HG02938 (cell line): ENCODE results near the gene SNX6.
"Not testable (repeated sequence)": the region's sequence is repeated elsewhere in the genome, so short reads cannot be mapped to it uniquely, and the experiment has no call there.

Source experiments
- ATAC-seq: cut with Tn5 transposase; IDR thresholded peaks from one replicate; pipeline ENCODE4 v1.9.1; 2021; ENCODE audit warnings: mild to moderate bottlenecking, moderate library complexity; ENCODE audit not compliant: unreplicated experiment

The SNX6 gene

DNA sequence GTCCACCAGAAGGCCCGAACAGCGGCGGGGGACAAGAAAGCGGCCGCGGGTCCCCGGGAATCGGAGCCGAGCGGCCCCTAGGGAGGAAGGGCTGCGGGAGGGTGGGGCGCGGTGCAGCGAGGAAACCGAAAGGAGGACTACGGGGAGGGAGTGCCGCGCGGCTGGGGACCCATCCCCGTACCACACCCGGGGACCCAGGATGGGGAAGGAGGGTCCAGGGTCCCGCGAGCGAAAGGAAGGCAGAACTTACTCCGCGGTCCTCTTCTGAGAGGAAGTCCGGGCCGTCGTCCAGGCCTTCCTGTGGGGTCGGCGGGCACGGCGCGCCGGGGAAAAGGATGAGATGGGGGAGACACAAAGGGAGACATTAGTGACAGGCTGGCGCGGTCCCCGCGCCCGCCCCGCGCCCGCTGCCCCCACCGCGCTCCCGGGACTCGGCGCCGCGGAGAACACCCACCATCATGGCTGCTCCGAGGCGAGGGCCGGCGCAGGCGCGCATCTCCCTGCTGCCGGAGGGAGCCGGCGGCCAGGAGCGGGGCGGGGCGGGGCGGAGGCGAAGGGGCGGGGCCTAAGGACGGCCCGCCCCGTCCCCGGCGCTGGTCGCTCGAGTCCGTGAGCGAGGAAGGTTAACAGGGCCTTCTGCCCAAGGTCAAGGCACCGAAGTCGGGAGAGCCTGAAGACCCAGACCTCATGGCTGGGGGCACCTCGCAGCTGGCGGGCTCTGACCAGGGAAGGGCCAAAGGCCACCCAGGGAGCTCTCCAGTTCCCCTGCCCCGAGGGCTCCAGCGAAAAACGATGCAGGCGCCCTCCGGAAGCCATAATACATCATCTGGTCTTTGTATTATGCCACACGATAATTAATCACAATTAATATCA lies at the start of gene SNX6:
Gene SNX6 (minus strand): TSS at position 492 of the 873 bp plus-strand sequence. CDS start 32 bp downstream, at position 460.
- peak; percentile 89 for ATAC-seq

DNA sequence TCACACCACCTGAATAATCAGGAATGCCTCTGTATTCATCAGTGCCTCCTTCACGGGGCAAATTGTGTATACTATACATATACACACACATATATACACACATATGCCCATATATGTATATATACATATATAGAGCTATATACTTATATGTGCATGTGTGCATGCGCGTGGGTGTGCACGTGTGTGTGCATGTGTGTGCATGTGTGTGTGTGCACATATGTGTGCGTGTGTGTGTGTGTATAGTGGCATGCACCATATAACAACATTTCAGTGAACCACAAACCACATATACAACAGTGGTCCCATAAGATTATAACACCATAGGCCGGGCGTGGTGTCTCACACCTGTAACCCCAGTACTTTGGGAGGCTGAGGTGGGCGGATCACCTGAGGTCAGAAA lies 48.8 kb upstream of the SNX6 start:
- ATAC-seq, result no peak

DNA sequence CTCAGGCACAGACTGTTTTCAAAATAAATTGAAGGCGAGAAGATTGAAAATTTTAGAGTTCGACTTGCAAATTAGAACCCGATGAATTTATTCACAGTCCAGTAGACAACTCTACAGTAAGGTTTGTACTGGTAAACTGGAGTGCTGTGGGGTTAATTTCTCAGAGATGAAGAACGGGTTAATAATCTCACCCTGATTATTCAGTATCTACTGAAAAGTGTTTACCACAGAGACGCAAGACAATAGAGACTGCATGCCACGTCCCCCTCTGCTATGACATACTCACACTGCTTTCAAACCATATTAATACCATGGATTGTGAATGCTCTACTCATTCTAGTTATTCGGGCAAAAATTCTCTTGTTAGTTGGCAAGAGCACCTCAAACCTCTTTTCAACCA lies 48.4 kb upstream of the SNX6 start:
- no peak for ATAC-seq

DNA sequence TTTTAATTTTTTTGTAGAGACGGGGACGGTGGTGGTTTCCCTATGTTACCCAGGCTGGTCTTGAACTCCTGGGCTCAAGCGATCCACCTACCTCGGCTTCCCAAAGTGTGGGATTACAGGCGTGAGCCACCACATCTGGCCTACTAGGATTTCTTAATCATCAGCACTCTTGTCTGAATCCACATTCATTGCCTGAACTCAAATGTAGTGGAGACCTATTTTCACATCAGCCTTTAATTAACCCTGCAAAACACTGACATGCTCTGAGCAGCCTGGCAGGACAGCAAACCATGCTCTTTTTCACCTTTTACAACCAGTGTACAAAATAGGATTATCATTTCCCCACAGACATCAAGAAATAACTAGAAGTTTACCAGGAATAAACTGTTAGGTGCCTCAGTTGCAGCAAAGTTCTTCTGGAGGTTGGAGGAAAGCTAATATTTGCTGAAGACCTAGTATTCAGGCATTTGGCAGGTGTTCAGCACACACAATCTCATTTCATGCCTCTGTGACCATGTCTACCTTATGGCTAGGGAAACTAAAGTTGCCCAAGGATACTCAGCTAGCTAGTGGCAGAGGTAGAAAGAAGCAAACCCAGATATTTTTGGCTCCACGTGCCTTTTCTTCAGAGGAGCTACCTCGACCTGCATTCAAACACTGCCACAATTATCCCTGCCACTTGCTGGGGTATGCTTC lies 46.7 kb upstream of the SNX6 start:
- no peak for ATAC-seq

DNA sequence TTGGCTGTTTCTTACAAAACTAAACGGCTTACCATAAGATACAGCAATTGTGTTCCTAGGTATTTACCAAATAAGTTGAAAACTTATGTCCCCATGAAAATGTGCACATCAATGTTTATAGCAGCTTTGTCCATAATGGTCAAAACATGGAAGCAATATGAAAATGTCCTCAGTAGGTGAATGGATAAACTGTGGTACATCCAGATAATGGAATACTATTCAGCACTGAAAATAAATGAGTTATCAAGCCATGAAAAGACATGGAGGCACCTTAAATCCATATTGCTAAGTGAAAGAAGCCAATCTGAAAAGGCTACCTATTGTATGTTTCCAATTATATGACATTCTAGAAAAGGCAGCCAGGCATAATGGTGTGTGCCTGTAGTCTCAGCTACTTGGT lies 43.8 kb upstream of the SNX6 start:
- ATAC-seq, result no peak

DNA sequence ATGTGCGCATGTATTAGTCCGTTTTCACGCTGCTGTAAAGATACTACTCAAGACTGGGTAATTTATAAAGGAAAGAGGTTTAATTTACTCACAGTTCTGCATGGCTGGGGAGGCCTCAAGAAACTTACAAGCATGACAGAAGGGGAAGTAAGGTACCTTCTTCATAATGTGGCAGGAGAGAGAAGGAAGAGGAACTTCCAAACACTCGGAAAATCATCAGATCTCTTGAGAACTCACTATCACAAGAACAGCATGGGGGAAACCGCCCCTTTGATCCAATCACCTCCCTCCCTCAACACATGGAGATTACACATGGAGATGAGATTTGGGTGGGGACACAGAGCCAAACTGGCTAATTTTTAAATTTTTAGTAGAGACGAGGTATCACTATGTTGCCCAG lies 41.8 kb upstream of the SNX6 start:
- ATAC-seq, result no peak

DNA sequence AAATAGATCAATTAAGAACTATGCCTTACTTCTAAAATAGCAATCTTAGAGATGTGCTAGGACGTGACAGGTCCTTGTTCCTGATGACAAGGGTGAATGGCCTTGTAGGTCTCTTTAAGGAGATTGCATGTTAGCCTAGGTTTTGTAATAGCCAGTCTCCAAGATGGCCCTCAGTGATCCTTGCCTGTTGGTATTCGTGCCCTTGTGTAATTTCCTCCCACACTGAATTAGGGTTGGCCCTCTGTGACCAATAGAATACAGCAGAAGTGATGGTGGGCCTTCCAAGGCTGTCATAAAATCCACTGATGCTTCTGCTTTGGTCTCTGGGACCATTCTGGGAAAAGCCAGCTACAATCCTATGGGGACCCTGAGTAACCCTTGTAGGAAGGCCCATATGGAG lies 38.2 kb upstream of the SNX6 start:
- no peak for ATAC-seq

DNA sequence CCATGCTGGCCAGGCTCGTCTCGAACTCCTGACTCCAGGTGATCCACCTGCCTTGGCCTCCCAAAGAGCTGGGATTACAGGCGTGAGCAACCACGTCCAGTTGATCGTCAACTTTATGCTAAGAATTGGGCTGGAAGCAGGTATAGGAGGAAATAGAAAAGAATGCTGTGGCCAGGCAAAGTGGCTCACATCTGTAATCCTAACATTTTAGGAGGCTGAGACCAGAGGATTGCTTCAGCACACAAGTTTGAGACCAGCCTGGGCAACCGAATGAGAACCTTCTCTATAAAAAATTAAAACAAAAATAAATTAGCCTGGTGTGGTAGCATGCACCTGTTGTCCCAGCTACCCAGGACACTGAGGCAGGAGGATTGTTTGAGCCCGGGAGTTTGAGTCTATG lies 37.1 kb upstream of the SNX6 start:
- ATAC-seq, result no peak

DNA sequence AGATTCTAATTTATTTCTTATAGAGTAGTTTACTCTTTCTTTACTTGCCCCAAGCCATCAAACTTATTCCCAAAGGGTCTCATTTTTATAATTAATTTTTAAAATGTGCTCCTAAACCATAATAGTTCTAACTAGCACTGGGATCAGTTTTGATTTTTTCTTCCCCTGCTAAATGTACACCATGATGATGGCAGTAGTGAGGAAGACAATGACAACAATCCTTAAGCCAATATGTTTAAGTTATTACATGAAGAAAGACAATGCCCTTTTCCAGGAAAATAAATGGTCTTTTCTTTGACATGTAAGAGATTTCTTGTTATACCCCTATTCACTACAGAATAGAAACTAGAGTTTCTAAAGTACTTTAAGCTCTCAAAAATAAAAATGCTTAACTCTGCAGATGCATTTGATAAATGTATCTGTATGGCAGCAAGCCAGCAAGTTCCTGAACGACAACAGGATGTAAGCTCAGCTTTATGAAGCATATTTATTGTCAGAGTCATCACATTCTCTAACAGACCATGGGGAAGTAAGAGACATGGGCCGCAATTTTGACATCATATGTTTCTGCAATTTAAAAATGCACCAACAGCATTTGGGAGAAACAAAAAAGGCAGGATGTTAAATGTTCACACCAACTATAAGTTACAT lies 36.0 kb upstream of the SNX6 start:
- no peak for ATAC-seq

DNA sequence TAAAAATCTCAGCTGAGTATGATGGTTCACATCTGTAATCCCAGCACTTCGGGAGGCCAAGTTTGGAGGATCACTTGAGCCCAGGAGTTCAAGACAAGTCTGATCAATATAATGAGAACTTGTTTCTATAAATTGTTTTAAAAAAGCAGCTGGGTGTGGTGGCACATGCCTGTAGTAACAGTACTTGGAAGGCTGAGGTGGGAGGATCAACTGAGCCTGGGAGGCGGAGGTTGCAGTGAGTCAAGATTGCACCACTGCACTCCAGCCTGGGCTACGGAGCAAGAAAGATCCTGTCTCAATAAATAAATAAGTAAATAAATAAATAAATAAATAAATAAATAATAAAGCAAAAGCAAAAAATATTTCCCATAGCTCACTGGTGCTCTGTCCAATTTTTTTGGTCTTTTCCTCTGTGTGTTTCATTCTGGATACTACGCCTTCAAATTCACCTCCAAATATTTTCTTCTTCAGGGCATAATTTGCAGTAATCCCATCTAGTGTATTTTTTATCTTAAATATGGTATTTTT lies 32.7 kb upstream of the SNX6 start:
- ATAC-seq, result no peak

DNA sequence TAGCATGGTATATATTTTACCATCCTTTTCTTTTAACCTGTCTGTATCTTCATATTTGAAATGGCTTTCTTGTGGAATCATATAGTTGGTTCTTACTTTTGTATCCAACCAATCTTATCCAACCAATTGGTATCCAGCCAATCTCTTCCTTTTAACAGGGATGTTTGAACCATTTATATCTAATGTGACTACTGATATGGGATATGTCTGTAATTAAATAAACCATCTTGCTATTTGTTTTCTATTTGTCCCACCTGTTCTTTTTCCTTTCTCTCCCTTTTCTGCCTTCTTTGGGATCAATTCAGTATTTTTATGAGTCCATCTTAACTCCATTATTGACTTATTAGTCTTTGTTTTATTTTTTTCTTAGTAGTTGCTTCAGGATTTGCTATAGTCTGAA lies 30.8 kb upstream of the SNX6 start:
- no peak for ATAC-seq

DNA sequence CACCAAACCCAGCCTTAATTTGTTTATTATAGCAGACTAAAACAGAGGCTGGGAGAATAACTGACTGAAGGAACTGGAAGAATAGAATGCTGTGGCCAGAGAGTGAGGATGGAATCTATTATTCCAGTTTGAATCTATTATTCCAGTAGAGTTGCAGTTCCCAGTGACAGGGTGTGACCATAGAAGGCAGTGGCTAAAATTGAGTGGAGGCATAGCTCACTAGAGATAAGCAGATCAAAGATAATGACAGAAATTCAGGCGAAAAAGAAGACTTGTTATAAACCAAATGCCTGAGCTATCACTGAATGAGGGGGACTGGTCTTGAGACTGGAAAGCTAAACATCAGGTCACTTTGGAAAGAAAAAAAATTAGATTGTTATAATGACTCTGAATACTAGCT lies 26.0 kb upstream of the SNX6 start:
- ATAC-seq, result no peak

DNA sequence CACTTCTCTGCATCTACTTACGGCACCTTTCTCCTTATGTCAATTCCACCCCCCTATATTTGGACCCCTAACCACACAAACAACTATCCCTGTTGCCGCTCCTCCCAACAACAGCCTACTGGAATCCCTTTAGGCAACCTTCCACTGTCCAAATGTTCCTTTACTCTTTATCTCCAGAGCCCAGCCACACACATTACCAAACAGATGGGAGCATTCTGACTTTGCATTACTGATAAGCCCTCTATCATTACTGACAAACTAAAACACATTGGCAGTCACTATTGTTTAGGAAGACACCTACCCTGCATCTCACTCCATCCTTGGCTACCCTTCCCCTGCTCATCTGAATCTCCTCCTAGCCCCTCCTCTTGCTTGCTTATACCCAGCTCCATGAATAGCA lies 23.1 kb upstream of the SNX6 start:
- not testable (repeated sequence) for ATAC-seq

DNA sequence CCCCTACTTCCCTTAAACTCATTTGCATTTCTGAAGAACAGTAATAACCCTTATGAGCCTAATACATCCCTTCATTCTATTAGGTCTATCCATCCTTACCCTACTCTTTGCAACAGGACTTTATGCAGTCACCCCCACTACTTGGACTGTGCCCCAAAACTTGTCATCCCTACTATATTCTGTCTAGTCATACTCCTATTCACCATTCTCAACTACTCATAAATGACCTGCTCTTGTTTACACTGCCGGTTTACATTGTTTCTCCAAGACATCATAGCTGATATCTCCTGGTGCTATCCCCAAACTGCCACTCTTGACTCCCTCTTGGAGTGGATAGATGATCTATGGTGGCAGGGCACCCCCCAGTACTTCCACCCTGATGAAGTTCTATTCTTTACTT lies 22.4 kb upstream of the SNX6 start:
- ATAC-seq, result not testable (repeated sequence)

DNA sequence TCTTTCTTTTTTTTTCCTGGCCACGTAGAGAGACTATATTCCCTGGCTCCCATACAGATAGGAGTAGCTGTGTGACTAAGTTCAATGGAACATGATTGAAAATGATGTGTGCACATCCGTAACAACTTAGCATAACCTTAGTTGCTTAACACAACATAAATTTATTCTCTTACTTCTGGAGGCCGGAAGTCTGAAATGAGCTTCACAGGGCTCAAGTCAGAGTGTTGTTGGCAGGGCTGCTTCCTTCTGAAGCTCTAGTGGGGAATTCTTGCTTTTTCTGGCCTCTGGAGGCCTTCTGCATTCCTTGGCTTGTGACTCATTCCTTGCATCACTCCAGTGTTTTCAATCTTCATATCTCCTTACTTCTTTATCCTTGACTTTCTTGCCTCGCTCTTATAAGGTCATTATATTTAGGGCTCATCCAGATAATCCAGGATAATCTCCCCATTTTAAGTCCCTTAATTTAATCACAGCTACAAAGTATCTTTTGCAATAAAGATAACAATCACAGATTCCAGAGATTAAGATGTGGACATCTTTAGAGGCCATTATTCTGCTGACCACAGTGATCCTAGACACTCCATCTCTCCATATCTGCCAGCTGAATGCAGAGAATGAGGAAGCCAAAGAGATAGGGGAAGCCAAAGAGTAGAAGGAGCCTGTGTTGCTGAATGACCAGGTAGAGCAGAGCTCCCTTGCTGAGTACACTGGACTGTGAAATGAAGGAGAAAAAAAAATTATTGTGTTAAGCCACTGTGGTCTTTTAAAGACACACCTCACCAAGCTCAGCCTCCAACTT lies 21.0 kb upstream of the SNX6 start:
- ATAC-seq, result no peak

DNA sequence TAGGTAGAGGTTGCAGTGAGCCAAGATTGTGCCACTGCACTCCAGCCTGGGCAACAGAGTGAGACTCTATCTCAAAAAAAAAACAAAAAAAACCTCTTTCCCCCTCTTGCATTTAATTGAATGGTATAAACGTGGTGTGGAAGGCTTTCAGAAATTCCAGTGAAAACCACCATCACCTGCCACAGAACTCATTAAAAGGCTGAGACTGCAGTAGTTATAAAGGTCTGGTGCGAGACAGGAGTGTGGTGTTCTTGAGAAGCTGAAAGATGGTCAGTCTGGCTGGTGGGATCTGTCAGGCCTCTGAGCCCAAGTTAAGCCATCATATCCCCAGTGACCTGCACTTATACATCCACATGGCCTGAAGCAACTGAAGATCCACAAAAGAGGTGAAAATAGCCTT lies 20.1 kb upstream of the SNX6 start:
- not testable (repeated sequence) for ATAC-seq

DNA sequence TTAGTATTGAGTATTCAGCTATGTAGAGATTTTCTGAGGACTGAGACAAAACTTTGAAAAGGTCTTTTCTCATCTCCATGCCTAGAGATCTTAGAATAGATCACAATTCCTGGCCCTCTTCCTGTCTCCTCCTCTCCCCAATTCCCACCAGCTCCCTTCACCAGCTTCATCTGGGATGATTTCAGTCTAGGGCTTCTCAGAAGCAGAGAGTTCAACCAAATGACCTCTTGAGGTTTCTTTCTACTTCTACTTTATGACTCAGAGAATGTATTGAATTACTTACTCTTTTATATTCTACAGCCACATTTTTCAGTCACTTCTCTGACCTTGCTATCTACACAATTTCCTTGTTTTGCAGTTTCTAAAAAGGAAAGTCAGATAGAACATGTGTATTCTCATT lies 19.4 kb upstream of the SNX6 start:
- ATAC-seq, result no peak

DNA sequence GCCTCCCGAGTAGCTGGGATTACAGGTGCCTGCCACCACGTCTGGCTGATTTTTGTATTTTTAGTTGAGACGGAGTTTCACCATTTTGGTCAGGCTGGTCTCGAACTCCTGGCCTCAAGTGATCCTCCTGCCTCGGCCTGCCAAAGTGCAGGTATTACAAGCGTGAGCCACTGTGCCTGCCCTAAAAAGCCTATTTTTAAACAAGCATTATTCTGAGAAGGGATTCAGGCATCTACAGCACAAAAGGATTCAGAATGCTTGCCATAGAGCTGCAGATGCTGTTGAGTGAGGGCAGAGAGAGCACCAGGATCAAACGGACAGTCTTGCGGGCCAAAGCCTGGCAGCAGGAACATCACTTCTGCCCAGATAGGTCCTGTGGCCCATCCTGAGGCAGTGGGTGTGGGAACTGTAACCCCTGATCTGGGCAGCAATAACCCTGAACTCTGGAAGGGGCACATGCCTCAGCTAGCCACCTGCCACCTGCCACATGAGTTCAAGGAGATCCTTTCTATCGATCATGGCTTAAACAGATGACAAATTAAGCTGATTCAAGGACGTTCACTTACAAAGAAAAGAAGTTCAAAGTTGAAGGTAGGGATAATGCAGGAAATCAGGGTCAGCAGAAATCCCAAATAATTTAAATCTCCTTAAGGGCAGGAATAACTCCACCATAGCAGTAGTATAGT lies 16.8 kb upstream of the SNX6 start:
- no peak for ATAC-seq

DNA sequence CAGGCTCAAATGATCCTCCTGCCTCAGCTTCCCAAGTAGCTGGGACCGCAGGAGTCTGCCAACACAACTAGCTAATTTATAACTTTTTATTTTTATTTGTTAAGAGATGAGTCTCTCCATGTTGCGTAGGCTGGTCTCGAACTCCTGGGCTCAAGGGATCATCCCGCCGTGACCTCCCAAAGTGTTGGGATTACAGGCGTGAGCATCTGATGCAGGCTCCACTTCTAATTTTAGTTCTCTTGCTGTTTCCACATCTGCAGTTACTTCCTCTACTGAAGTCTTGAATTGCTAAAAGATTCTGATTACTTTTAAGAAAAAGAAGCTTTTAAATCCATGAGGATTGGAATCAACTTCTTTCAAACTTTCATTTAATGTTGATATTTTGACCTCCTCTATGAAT lies 13.4 kb upstream of the SNX6 start:
- no peak for ATAC-seq

DNA sequence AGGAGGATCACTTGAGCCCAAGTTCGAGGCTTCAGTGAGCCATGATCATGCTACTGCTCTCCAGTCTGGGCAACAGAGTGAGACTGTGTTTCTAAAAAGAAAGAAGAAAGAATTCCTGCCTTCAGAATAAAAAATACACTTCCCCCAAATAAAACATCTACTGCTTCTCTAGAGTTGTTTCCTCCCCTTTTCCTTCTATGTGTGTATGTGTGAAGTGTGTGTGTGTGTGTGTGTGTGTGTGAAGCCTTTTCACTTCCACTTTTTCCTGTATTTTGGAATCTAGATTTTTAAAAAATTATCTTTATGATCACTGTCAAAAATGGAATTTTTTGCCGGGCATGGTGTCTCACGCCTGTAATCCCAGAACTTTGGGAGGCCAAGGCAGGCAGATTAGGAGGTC lies 12.6 kb upstream of the SNX6 start:
- ATAC-seq, result no peak
